ENCODE data around the gene SPEN.

The SPEN gene

GRCh38 chr1:15950763-15951295, 103.3 kb downstream of the SPEN start:
- no peak for DNase-seq

- DNase-seq: no peak
These were observed 104.0 kb downstream of the SPEN start for GRCh38 chr1:15951341-15952153.

GRCh38 chr1:15952317-15953258, 105.1 kb downstream of the SPEN start:
- DNase-seq: peak; percentile 88

- DNase-seq: no peak
These were observed 105.8 kb downstream of the SPEN start for GRCh38 chr1:15953294-15953771.

GRCh38 chr1:15953791-15954241, 106.3 kb downstream of the SPEN start:
- no peak for DNase-seq

- DNase-seq: no peak
These were observed 106.8 kb downstream of the SPEN start for GRCh38 chr1:15954316-15954715.

GRCh38 chr1:15955552-15955951, 108.0 kb downstream of the SPEN start:
- no peak for DNase-seq

- no peak for DNase-seq
These were observed 108.6 kb downstream of the SPEN start for GRCh38 chr1:15956150-15956549.

GRCh38 chr1:15957221-15958095, 110.0 kb downstream of the SPEN start:
- no peak for DNase-seq

GRCh38 chr1:15958111-15958510, 110.6 kb downstream of the SPEN start:
- no peak for DNase-seq

- no peak for DNase-seq
These were observed 111.3 kb downstream of the SPEN start for GRCh38 chr1:15958793-15959192.

GRCh38 chr1:15959424-15959823, 111.9 kb downstream of the SPEN start:
- DNase-seq: no peak

- DNase-seq: no peak
These were observed 112.4 kb downstream of the SPEN start for GRCh38 chr1:15959827-15960446.

GRCh38 chr1:15960808-15961207, 113.3 kb downstream of the SPEN start:
- DNase-seq: no peak

- DNase-seq: no peak
These were observed 114.0 kb downstream of the SPEN start for GRCh38 chr1:15961492-15961891.

GRCh38 chr1:15962176-15962575, 114.7 kb downstream of the SPEN start:
- DNase-seq: no peak

- no peak for DNase-seq
These were observed 115.3 kb downstream of the SPEN start for GRCh38 chr1:15962671-15963362.

- no peak for DNase-seq
These were observed 116.0 kb downstream of the SPEN start for GRCh38 chr1:15963363-15963967.

- no peak for DNase-seq
These were observed 116.6 kb downstream of the SPEN start for GRCh38 chr1:15963968-15964648.

- DNase-seq: no peak
These were observed 117.8 kb downstream of the SPEN start for GRCh38 chr1:15965228-15965767.

All from kidney glomerular epithelial cell (primary cell).